PC-3 (cell line): ENCODE results near the gene TRIM38. TPM values are rescaled to one million over a fixed set of nuclear protein-coding genes. Genes with fewer than 3 reads are reported as not detected.
"Not testable (repeated sequence)": the region's sequence is repeated elsewhere in the genome, so short reads cannot be mapped to it uniquely, and the experiment has no call there.

Experiments used
- ATAC-seq: fragments of 200-7000 bp; cut with Tn5 transposase; 2 replicates; pipeline ENCODE4 v1.9.1; 2020; ENCODE audit warnings: mild to moderate bottlenecking, moderate library complexity
- BruUV-seq: library from RNA; stranded (reverse); fragments of 400-500 nt; replicated peaks from 2 replicates; lab custom pipeline; 2021; lab: Mats Ljungman, UMichigan
- CTCF ChIA-PET: fragments of 300-600 bp; sonication (Branson Sonifier 250); formaldehyde crosslinking; loops from one replicate; lab custom pipeline; 2022; ENCODE audit warnings: antibody characterized with exemption; lab: Charles Lee
- POLR2A ChIA-PET: fragments of 300-600 bp; sonication (Branson Sonifier 250); formaldehyde crosslinking; loops from one replicate; lab custom pipeline; 2022; ENCODE audit warnings: antibody characterized with exemption; ENCODE audit not compliant: unreplicated experiment; lab: Charles Lee
- DNase-seq: peaks from one replicate; pipeline ENCODE4 v3.0.0-alpha.2; 2015
- H2AFZ ChIP-seq: fragments of 300-600 bp; sonication (generic); 2 replicates; pipeline ENCODE4 v1.6.0; 2016; ENCODE audit warnings: antibody characterized with exemption, low read length
- H3F3A ChIP-seq: fragments of 300-600 bp; sonication (generic); one replicate; pipeline ENCODE4 v1.6.0; 2017; ENCODE audit warnings: antibody characterized with exemption, low read length, control low read depth, mild to moderate bottlenecking; ENCODE audit not compliant: unreplicated experiment
- H3K27ac ChIP-seq: fragments of 300-600 bp; sonication (generic); 2 replicates; pipeline ENCODE4 v1.5.1; 2016; ENCODE audit warnings: mild to moderate bottlenecking, low read length
- H3K27me3 ChIP-seq: fragments of 300-600 bp; sonication (generic); 2 replicates; pipeline ENCODE4 v1.6.1; 2016; ENCODE audit warnings: low read length, mixed read lengths
- H3K36me3 ChIP-seq: fragments of 300-600 bp; sonication (generic); 2 replicates; pipeline ENCODE4 v1.6.1; 2016; ENCODE audit warnings: low read depth, mixed run types, low read length, mixed read lengths
- H3K4me1 ChIP-seq: fragments of 300-600 bp; sonication (generic); 2 replicates; pipeline ENCODE4 v1.5.1; 2016; ENCODE audit warnings: low read length; ENCODE audit not compliant: insufficient read depth
- H3K4me2 ChIP-seq: fragments of 300-600 bp; sonication (generic); 2 replicates; pipeline ENCODE4 v1.6.0; 2016; ENCODE audit warnings: low read length
- H3K4me3 ChIP-seq: fragments of 300-600 bp; sonication (generic); 2 replicates; pipeline ENCODE4 v1.5.1; 2016; ENCODE audit warnings: mild to moderate bottlenecking, low read length, mixed read lengths
- H3K79me2 ChIP-seq: fragments of 300-600 bp; sonication (generic); 2 replicates; pipeline ENCODE4 v1.6.1; 2017; ENCODE audit warnings: low read length, mixed read lengths
- H3K9ac ChIP-seq: fragments of 300-600 bp; sonication (generic); 2 replicates; pipeline ENCODE4 v1.6.0; 2016; ENCODE audit warnings: mild to moderate bottlenecking, low read length
- H3K9me2 ChIP-seq: fragments of 300-600 bp; sonication (generic); replicated peaks from 2 replicates; pipeline ENCODE4 v1.6.1; 2016; ENCODE audit warnings: mixed run types, low read length, mixed read lengths
- H3K9me3 ChIP-seq: fragments of 300-600 bp; sonication (generic); 2 replicates; pipeline ENCODE4 v1.6.1; 2016; ENCODE audit warnings: low read length, mixed read lengths
- H4K20me1 ChIP-seq: fragments of 300-600 bp; sonication (generic); 2 replicates; pipeline ENCODE4 v1.6.1; 2016; ENCODE audit warnings: low read length, mixed read lengths
- CTCF ChIP-seq: fragments of 300-600 bp; sonication (generic); conservative IDR thresholded peaks from 2 replicates; pipeline ENCODE4 v1.5.1; 2017; ENCODE audit warnings: antibody characterized with exemption, low read depth, mild to moderate bottlenecking, low read length
- EZH2 ChIP-seq: fragments of 300-600 bp; sonication (generic); IDR thresholded peaks from one replicate; pipeline ENCODE4 v1.6.1; 2017; ENCODE audit warnings: antibody characterized with exemption, mild to moderate bottlenecking, low read length; ENCODE audit not compliant: unreplicated experiment
- EZH2phosphoT487 ChIP-seq: fragments of 300-600 bp; sonication (generic); IDR thresholded peaks from 2 replicates; pipeline ENCODE4 v1.6.1; 2018; ENCODE audit warnings: mild to moderate bottlenecking, antibody characterized with exemption, low read length, borderline replicate concordance
- intact Hi-C: fragments of 100-400 bp; cut with micrococcal nuclease; formaldehyde crosslinking; loops from 2 replicates; pipeline ENCODE4 v1.9.0; 2023
- total RNA-seq: library from RNA; depleted of rRNA; stranded (reverse); fragments of >200 nt; gene quantifications from 2 replicates; pipeline ENCODE4 v1.2.3, GENCODE V29; 2014

Gene TRIM38
- total RNA-seq, 1 experiment from 2014 or later, result 5.6 TPM

DNA sequence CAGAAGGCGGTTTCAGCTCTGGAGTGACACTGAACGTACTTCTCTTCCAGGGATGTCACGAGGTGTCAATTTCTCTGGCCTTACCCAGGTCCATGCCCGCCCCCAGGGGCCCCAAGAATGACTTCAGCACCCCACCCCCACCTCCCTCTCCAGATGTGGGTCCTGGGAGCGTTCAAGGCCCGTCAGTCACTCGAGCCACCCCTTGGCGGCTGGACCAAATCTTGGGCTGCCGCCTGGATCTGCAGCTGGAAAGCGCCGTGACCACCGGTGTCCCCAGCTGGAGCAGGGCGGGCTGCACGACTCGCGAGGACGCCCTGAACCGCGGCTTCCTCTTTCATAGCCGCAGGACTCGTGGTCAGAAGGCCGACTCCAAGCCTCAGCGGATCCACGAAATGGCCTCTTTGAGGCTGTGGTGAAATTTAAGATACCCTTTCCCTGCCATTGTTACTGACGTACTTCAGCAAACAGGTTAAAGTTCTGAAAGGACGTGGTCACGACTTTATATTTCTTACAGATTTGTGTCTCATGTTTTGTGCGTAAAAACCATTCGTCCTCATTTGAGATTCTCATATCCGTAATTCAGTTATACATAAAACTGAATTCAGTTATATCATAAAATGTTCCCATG lies 29.3 kb downstream of the TRIM38 start:
- no peaks in the 10 kb centered on the region for H3K9me2 ChIP-seq
- H3K79me2 ChIP-seq, result no peaks in the 10 kb centered on the region
- no peaks in the 10 kb centered on the region for H3K27me3 ChIP-seq
- intact Hi-C loops, result loop anchor here (2.0 to 5.0 kb wide), 2 partner anchors 29 to 100 kb away; partner anchors contain the start of gene TRIM38
- H3K36me3 ChIP-seq, result no peaks in the 10 kb centered on the region; the same call in 1 of the 2 replicates
- H3K9ac ChIP-seq, result peak overlapping the region; percentile 86
- H3K9me3 ChIP-seq, result no peaks in the 10 kb centered on the region
- TSS peak; percentile 99 for BruUV-seq
- H3F3A ChIP-seq, result no peaks in the 10 kb centered on the region
- POLR2A ChIA-PET, result interaction anchor here (1.1 to 2.0 kb wide), 2 partner anchors 28 to 30 kb away, joined by 3 to 9 read pairs; a partner anchor contains a TSS
- CTCF ChIA-PET, result interaction anchor here (0.8 to 1.2 kb wide), 4 partner anchors 30 to 321 kb away, joined by 3 to 6 read pairs (median 4); a partner anchor contains a TSS
- H3K4me1 ChIP-seq, result peaks cover 6% of the 10 kb centered on the region; the same call in 1 of the 2 replicates
- peak overlapping the region; percentile 99 for H2AFZ ChIP-seq
- peak; percentile 45 for ATAC-seq
- DNase-seq, result peak; percentile 48
- no peaks in the 10 kb centered on the region for H4K20me1 ChIP-seq
- H3K27ac ChIP-seq, result peak overlapping the region; percentile 51
- TF ChIP-seq EZH2phosphoT487, result no peak
- no peak for TF ChIP-seq CTCF
- no peak for TF ChIP-seq EZH2
- H3K4me2 ChIP-seq, result peak overlapping the region; percentile 100
- peak overlapping the region; percentile 96 for H3K4me3 ChIP-seq

DNA sequence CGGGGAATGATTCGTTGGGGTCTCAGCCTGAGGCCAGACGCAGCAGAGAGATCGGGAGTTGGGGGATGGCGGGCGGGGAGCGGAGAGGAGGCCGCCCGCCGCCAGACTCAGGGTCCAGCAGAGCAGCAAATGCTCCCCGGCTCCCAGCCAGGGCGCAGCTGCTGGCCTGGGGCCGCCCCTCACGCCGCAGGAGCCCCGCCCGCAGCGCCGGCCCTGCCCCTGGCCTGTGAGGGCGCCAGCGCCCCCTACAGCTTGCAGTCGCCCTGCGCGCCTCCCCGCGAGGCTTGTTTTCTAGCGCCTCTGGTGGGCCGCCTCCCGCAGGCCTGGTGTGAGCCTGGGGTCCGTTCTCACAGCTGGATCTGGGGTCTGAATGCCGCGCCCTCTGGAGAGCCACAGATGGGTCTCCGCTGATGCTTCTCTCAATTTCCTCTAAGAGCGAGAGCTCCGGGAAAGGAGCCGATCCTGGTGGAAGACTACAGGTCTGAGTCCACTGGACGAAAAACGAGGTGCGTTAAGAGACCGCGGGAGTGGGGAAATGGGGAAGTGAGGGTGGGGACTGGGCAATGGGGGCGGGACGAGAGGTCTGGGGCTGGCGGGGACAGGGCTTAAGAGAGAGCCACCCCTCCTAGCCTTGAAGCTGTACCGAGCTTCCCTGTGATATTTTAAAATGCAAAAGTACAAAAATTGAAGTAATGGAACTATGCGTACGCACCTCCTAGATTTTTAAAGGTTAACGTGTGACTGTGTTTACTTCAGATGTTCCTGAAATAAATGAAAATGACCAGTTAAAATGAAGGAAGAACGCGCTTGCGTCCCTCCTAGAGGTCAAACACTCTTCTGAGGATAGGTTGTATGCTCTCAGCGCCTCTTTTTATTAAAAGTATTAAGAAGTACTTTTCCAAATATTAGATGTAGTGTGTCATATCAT lies 30.1 kb downstream of the TRIM38 start:
- DNase-seq, result peak; percentile 95

GRCh38 chr6:25993341-25993684 lies 30.7 kb downstream of the TRIM38 start:
- Histone ChIP-seq H3K4me2 (peak overlapping the region; percentile 100), H3K9ac (peak overlapping the region; percentile 86; the same call in 1 of the 2 replicates), H3K4me3 (peak overlapping the region; percentile 96), H2AFZ (peak overlapping the region; percentile 99), H3K4me1 (peaks cover 10% of the 10 kb centered on the region; the same call in 1 of the 2 replicates)
- H4K20me1 ChIP-seq, H3K27ac ChIP-seq, CTCF ChIA-PET, H3K27me3 ChIP-seq, H3K9me3 ChIP-seq, H3K79me2 ChIP-seq, ATAC-seq, H3K9me2 ChIP-seq, DNase-seq, BruUV-seq, H3F3A ChIP-seq, POLR2A ChIA-PET, H3K36me3 ChIP-seq: not testable (repeated sequence)
- intact Hi-C loops, result loop anchor here (2.0 to 5.0 kb wide), 2 partner anchors 31 to 101 kb away; partner anchors contain the start of gene TRIM38

More for the DNA sequence above, 30.1 kb downstream of the TRIM38 start:
- Histone ChIP-seq H3K4me3 (peak overlapping the region; percentile 96), H3K9me2 (no peaks in the 10 kb centered on the region), H3K9ac (peak overlapping the region; percentile 86), H3F3A (no peaks in the 10 kb centered on the region), H3K36me3 (no peaks in the 10 kb centered on the region; the same call in 1 of the 2 replicates), H3K4me1 (peaks cover 6% of the 10 kb centered on the region; the same call in 1 of the 2 replicates), H3K27ac (peak overlapping the region; percentile 51), H3K4me2 (peak overlapping the region; percentile 100), H3K27me3 (no peaks in the 10 kb centered on the region), H4K20me1 (no peaks in the 10 kb centered on the region), H3K9me3 (no peaks in the 10 kb centered on the region), H2AFZ (peak overlapping the region; percentile 99), H3K79me2 (no peaks in the 10 kb centered on the region)
- no TSS peak for BruUV-seq
- ChIA-PET CTCF (interaction anchor here (0.8 to 1.2 kb wide), 4 partner anchors 29 to 321 kb away, joined by 3 to 6 read pairs (median 4); a partner anchor contains a TSS), POLR2A (interaction anchor here (2.0 kb wide), 1 partner anchor 29 kb away, joined by 9 read pairs; a partner anchor contains a TSS)
- intact Hi-C loops, result loop anchor here (2.0 to 5.0 kb wide), 2 partner anchors 30 to 100 kb away; partner anchors contain the start of gene TRIM38
- peak; percentile 92 for ATAC-seq
- TF ChIP-seq CTCF (peak; percentile 98), EZH2phosphoT487 (no peak), EZH2 (no peak)
